Mesothelial cell of epicardium (in vitro differentiated cells): Measurements from ENCODE around the gene ARAP1. TPM values are rescaled to one million over a fixed set of nuclear protein-coding genes. Genes with fewer than 3 reads are reported as not detected.

Experiments used
- DNase-seq, 2 experiments: peaks; one replicate each; pipeline ENCODE4 v3.0.0; 2021; ENCODE audit warnings: low spot score in 2 of 2; ENCODE audit not compliant: unreplicated experiment in 2 of 2
- H3K27ac Mint-ChIP-seq: 2 replicates; pipeline ENCODE4 v1.8.0; 2021; ENCODE audit warnings: mixed read lengths
- H3K27me3 Mint-ChIP-seq: 2 replicates; pipeline ENCODE4 v1.8.0; 2021; ENCODE audit warnings: low read depth, mixed read lengths
- H3K36me3 Mint-ChIP-seq: 2 replicates; pipeline ENCODE4 v1.8.0; 2021; ENCODE audit warnings: mixed read lengths
- H3K4me1 Mint-ChIP-seq: 2 replicates; pipeline ENCODE4 v1.8.0; 2021; ENCODE audit warnings: mixed read lengths
- H3K4me3 Mint-ChIP-seq: 2 replicates; pipeline ENCODE4 v1.8.0; 2021; ENCODE audit warnings: mild to moderate bottlenecking, moderate library complexity, mixed read lengths
- H3K9me3 Mint-ChIP-seq: 2 replicates; pipeline ENCODE4 v1.8.0; 2021; ENCODE audit warnings: mixed read lengths
- CTCF ChIP-seq: fragments of 200-600 bp; sonication (generic); IDR thresholded peaks from one replicate; pipeline ENCODE4 v1.5.0; 2021; ENCODE audit warnings: antibody characterized with exemption; ENCODE audit not compliant: unreplicated experiment
- total RNA-seq: library from RNA; stranded (reverse); gene quantifications from 3 replicates; pipeline ENCODE4 v1.2.1, GENCODE V29; 2021

ARAP1 gene
- total RNA-seq, 1 donor from 2014 or later: 155 TPM

GRCh38 chr11:72693271-72693968 is 58.8 kb downstream of the ARAP1 start:
- Mint-ChIP-seq H3K36me3 (peaks cover 33% of the 10 kb centered on the region), H3K27ac (no peak overlapping the region), H3K27me3 (no peaks in the 10 kb centered on the region), H3K4me1 (no peaks in the 10 kb centered on the region), H3K9me3 (no peaks in the 10 kb centered on the region), H3K4me3 (no peak overlapping the region)
- DNase-seq: no peak
- no peak for TF ChIP-seq CTCF

- peaks cover 32% of the 10 kb centered on the region for H3K36me3 Mint-ChIP-seq
- H3K4me3 Mint-ChIP-seq: no peak overlapping the region
- no peak for DNase-seq
- no peaks in the 10 kb centered on the region for H3K4me1 Mint-ChIP-seq
- H3K27me3 Mint-ChIP-seq: no peaks in the 10 kb centered on the region
- no peaks in the 10 kb centered on the region for H3K9me3 Mint-ChIP-seq
- TF ChIP-seq CTCF: no peak
- no peak overlapping the region for H3K27ac Mint-ChIP-seq
These were observed 59.5 kb downstream of the ARAP1 start for GRCh38 chr11:72692498-72693237.

DNA sequence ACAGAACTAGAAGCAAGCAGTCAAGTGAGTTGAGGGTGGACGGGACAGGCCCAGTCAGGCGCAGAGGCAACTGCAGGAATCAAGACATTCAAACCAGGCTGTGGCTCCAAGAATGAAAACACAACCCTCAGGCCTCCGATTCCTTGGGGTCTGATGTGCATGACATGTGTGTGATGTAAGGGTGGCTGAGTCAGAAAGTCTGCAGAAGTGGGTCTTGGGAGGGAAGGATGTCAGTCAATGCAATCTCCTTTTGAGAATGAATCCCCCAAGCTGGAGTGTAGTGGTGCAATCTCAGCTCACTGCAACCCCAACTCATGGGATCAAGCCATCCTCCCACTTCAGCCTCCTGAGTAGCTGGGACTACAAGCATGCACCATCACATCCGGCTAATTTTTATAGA is 62.0 kb downstream of the ARAP1 start:
- H3K4me3 Mint-ChIP-seq: no peak overlapping the region
- TF ChIP-seq CTCF: no peak
- no peak overlapping the region for H3K27ac Mint-ChIP-seq
- peaks cover 33% of the 10 kb centered on the region for H3K36me3 Mint-ChIP-seq
- DNase-seq: no peak
- no peaks in the 10 kb centered on the region for H3K9me3 Mint-ChIP-seq
- H3K4me1 Mint-ChIP-seq: peaks cover 4% of the 10 kb centered on the region
- no peaks in the 10 kb centered on the region for H3K27me3 Mint-ChIP-seq

- Mint-ChIP-seq H3K4me3 (no peak overlapping the region), H3K4me1 (peaks cover 4% of the 10 kb centered on the region), H3K9me3 (no peaks in the 10 kb centered on the region), H3K36me3 (peaks cover 24% of the 10 kb centered on the region), H3K27me3 (no peaks in the 10 kb centered on the region), H3K27ac (no peak overlapping the region)
- no peak for TF ChIP-seq CTCF
- no peak for DNase-seq
These were observed 63.3 kb downstream of the ARAP1 start for GRCh38 chr11:72688929-72689328.

DNA sequence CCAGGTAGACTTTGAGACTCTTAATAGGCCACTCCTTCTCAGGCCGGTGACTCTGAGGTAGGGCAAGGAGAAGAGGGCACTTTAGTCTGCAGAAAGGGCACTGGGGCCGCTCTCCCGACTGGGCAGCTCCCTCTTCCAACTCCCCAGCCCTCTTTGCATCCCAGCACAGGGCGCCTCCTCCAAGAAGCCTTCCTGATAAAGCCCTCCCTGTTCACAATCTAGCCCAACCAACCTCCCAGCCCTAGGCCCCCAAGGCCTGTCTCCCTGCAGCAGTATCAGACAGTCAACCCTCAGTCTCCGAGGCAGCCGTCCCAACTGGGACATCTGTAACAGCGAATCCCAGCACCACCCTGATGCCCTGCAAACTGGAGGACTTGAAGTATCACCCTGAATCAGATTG is 63.7 kb downstream of the ARAP1 start:
- DNase-seq: no peak
- Mint-ChIP-seq H3K4me3 (no peak overlapping the region), H3K36me3 (peaks cover 24% of the 10 kb centered on the region), H3K9me3 (no peaks in the 10 kb centered on the region), H3K4me1 (peaks cover 4% of the 10 kb centered on the region), H3K27ac (no peak overlapping the region), H3K27me3 (no peaks in the 10 kb centered on the region)
- TF ChIP-seq CTCF: no peak
